GM19035 (cell line): Measurements from ENCODE around the gene MRNIP.
"Not testable (repeated sequence)": the region's sequence is repeated elsewhere in the genome, so short reads cannot be mapped to it uniquely, and the experiment has no call there.

Source experiments
- ATAC-seq: cut with Tn5 transposase; IDR thresholded peaks from one replicate; pipeline ENCODE4 v1.9.1; 2021; ENCODE audit not compliant: unreplicated experiment

MRNIP gene

GRCh38 chr5:179872055-179872827 is 13.6 kb upstream of the MRNIP start:
- ATAC-seq = no peak

- ATAC-seq = not testable (repeated sequence)
Measured at GRCh38 chr5:179871533-179871932, 12.9 kb upstream of the MRNIP start.

- no peak for ATAC-seq
Measured at GRCh38 chr5:179870952-179871351, 12.3 kb upstream of the MRNIP start.

DNA sequence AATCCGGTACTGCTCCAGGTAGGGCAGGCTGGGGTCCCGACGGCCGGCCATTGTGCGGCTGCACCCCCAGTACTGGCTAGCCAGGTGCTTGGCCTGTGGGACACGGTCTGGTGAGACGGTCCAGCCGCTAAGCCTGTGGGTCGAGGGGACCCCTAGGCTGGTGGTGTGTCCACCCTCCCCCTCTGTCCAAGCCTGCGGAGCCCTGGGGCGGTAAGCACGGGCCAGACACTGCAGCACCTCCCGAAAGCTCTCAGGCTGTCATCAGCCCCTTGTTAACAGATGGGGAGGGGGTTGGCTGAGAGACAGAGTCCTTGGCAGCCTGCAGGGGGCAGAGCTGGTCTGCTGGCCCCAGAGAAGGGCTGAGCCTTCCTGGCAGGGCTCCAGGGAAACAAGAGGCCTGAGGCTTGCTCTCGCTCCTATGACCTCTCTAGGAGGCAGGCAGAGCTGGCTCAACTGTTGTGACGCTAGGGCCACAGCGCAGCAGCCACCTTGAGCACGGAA is 11.8 kb upstream of the MRNIP start:
- no peak for ATAC-seq

DNA sequence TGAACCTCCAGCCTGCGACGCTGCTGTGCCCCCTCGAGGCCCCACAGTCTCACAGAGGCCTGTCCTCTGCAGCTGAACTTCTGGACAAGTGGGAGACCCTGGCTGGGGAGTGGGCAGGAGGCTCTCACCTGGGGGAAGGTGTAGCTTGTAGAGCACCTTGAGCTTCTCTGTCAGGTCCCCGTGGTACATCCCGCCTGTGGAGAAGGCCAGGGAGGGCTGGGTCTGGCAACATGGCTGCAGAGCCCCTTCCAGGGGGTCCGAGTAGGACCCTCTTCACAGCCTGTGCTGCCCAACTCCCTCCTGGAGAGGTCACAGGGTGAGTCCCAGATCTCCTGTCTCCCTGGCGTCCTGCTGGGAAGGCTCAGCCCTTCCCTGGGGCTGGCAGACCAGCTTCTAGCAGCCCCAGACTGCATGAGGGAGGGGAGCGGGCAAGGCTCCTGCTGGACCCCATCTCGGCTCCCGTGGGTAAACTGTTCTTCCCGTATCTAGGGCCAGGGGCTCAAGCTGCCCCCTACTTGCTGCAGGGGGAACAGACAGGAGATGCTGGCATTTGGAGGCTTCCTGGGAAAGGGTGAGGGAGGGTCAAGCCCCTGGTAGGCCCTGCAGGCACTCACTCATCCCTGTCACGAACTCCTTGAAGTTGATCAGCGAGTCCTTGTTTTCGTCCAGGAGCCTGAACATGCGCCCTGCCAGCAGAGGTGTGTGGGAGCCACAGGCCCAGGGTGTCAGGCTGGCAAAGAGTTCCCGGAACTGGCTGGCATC is 11.2 kb upstream of the MRNIP start:
- no peak for ATAC-seq

- no peak for ATAC-seq
Measured at GRCh38 chr5:179869101-179869500, 10.5 kb upstream of the MRNIP start.

- ATAC-seq = no peak
Measured at GRCh38 chr5:179868541-179868940, 9.9 kb upstream of the MRNIP start.

- no peak for ATAC-seq
Measured at GRCh38 chr5:179867476-179867875, 8.9 kb upstream of the MRNIP start.

DNA sequence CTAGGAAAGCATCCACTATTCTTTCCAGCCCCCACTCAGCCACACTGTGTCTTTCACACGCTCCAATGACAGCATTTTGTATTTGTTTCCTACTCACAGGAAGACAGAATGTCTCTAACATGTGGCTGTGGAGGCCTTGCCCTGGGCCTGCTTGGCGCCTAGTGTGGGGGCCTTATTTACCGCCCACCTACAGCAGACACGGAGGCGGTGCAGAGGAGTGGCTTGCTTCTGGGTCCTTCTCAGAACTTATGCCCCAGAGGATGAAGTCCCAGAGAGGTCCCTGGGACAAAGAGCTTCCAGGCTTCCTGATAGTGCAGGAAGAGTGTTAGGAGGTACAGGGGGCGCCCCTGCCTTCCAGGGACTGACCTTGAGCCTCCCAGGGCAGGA is 8.5 kb upstream of the MRNIP start:
- no peak for ATAC-seq

DNA sequence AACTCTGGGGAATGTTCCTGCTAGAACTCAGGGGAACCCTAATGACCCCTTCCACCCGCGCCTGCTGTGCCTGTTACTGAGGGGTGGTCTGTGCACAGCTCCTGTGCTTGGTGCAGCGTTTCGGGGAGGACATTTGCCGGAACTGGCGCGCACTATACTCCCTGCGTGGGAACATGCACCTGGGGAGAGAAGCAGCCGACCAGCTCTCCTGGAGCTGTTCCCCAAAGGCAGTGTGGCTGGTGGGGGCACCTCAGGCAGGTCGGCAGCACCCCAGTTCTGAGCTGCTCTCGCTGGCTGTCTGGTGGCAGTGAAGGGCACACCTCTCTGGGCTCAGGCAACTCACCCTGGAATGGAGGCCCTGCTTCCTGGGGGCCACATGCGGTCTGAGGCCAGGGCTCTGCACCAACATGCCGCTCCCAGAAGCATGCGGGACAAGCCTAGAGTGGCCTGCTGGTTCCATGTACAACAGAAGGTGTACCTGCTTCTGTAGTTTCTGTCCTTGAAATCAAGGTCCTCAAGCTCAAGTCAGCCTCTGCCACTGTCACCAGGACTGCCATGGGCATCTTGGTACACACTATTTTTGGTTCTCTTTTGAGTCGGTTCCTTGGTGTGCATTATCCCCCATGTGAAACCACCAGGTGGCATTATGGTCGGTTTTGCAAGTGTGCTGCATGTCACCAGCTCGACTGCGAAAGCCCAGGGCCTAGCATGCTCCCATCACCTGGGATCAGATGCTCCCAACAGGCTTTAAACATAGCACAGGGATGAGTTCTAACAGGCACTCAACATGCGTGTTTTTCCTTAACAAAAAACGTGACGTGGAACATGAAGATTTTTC is 7.8 kb upstream of the MRNIP start:
- ATAC-seq = no peak

DNA sequence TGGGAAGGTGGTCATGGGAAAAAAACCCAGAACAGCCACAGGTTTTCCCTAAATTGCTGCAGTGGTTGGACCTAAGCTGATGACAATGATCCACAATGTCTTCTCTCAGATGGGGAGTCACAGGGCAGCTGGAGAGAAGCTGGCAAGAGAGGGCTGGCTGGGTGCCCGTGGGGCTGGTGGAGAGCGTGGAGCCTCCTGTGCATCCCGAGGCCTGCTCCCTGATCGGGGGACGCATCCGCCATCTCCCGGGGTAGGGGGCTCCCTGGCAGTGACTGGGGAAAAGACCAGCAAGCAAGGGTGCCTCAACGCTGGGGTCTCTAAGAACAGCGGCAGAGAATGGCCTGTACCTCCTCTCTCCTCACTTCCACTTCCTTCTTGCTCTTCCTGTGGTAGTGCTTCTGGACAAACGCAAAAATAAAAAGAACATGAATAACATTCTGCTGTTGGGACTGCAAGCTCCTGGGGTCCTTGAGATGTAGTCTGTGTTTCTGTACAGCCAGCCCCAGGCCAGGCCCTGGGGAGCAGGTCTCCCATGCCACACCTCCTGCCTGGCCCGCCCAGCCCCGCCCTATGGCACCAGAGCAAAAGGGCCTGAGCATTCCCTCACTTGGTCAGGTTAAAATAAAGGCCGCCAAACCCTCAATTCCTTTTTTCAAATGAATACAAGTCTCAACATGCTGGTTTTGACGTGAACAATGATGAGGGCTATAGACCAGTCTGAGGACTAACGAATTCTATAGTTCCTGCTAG is 7.0 kb upstream of the MRNIP start:
- ATAC-seq = no peak

- ATAC-seq = no peak
Measured at GRCh38 chr5:179864686-179865085, 6.1 kb upstream of the MRNIP start.

DNA sequence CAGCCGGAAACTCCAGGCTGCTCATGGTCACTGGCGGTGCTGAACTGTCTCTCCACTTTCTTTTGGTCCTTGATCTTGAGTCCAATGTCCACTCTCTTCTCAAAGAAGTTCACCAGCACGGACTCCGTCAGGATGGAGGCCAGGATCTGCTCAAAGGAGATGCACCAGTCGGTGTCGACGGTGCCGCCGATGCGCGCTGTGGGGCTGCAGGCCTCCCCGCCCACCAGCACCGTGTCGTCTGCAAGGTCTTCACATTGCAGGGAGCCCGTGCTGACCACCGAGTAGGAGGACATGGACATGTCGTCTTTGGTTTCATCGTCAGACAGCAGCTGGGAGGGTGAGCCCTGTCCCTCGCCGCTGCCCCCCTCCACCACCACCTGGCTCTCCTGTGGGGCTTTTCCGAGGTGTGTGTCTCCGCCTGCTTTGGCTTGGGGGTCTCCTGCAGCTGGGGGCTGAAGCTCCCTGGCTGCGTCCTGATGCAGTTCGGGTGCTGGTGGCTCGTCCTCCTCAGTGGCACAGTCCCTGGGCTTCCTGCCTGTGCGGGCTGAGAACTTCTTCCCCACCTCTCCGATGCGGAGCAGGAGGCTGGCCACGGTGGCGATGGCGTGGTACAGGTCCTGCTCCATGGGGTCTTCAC is 5.0 kb upstream of the MRNIP start:
- no peak for ATAC-seq

DNA sequence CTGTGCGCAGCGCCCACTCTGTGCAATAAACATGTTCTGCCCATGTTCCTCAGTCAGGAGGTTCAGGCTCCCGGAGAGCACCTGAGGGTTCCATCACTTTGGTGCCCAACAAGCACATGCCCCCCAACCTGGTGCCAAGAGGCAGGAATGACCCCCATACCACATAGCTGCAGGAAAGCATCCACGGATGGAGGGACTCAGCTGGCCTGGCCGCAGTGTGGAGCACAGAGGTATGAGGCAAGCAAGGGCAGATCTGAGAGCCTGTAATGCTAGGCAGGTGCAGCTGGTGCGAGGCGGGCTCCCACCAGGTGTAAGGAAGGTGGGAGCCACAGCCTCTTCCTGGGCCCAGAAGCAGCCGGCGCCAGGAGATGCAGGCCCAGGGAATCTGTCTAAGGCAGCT is 4.3 kb upstream of the MRNIP start:
- no peak for ATAC-seq

GRCh38 chr5:179862296-179862695 is 3.7 kb upstream of the MRNIP start:
- no peak for ATAC-seq

GRCh38 chr5:179860301-179860700 is 1.7 kb upstream of the MRNIP start:
- ATAC-seq = no peak

- ATAC-seq = peak; percentile 43
Measured at GRCh38 chr5:179858241-179858585, 404 bp downstream of the MRNIP start.

DNA sequence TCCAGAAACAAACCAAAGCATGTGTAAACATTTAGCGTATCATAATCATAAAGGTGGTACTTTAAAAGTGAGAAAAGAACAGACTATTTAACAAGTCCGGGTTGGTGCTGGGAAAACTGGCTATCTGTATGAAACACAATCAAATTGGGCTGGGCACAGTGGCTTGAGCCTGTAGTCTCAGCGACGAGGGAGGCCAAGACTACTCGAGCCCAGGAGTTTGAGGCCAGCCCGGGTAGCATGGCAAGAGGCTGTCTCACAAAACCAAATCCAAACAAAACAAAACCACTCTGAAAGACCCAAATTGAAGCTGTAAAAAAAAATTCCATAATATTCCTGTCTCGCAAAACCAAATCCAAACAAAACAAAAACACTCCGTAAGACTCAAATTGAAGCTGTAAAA is 4.3 kb downstream of the MRNIP start:
- ATAC-seq = no peak

DNA sequence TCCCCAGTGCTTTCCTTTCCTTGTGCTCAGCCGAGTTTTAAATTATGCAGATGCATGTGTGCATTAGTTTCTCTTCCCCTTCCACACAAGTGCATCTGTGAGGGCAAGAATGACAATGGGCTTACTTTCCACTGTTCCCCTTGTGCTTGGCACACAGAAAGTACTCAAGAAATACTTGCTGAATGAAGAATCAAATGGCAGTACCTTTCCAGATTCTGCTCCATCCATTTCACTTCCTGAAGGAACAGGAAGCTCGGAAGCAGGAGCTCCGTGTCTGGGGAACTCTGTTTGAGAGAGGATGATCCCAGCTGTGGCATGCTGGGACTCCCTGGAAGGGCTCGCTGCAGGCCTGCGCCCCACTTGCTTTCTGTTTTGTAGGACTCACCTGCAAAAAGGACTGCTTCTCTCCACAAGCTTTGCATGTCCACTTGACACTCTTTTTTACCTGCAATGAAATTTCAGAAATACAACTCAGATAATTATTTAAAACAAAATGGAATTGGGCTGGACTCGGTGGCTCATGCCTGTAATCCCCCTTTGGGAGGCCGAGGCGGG is 5.5 kb downstream of the MRNIP start:
- ATAC-seq = peak; percentile 72

DNA sequence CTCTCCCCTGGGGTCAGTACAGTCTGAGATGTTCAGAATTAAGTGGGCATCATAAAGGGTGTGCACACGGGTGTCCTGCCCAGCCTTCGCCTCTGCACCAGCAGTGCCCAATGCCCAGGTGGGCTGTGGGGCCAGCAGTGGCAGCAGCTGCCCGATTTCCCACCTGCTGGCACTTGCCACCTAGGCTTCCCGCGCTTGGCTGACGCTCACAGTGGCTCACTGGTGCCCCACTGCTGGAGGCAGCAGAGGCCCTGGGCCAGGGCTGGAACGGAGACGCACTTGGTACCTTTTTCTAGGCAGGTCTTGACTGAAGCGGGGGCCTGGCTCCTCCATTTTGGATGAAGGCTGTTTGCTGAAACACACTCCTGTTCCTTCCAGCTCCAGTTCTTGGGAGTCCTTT is 17.0 kb downstream of the MRNIP start:
- ATAC-seq = no peak
